ENCODE results near the gene RHAG. TPM values are rescaled to one million over a fixed set of nuclear protein-coding genes. Genes with fewer than 3 reads are reported as not detected.

RHAG gene
- total and polyA plus RNA-seq, 2 experiments from 2014 or later, result not detected

GRCh38 chr6:49564552-49564951 is 72.1 kb downstream of the RHAG start:
- no peaks in the 10 kb centered on the region for H3F3A ChIP-seq (replicated peaks; ENCODE audit: low read depth)
- Mint-ChIP-seq H3K27ac (no peak overlapping the region), H3K4me1 (no peaks in the 10 kb centered on the region), H3K36me3 (ENCODE audit: low read depth) (0 out of 3 replicates have a peak, but pooled peaks cover 8% of the 10 kb centered on the region), H3K9me3 (no peaks in the 10 kb centered on the region; the same call in 1 of the 3 replicates), H3K27me3 (ENCODE audit: insufficient read depth, low read depth, poor library complexity) (peaks cover 6% of the 10 kb centered on the region), H3K4me3 (no peak overlapping the region)
- H3K4me2 ChIP-seq, result no peak overlapping the region
- DNase-seq (ENCODE audit: low spot score) (no peak), ATAC-seq (no peak)
- H3K4me3 ChIP-seq, result no peak overlapping the region
- no peaks in the 10 kb centered on the region for H3K9me2 ChIP-seq (ENCODE audit: insufficient read depth)
- H3K27ac ChIP-seq (ENCODE audit: low read depth), result no peak overlapping the region
- TF ChIP-seq JUNB (IDR thresholded peaks at IDR 0.05; ENCODE audit: unreplicated experiment), result no peak
- TF ChIP-seq, protein P1, sequence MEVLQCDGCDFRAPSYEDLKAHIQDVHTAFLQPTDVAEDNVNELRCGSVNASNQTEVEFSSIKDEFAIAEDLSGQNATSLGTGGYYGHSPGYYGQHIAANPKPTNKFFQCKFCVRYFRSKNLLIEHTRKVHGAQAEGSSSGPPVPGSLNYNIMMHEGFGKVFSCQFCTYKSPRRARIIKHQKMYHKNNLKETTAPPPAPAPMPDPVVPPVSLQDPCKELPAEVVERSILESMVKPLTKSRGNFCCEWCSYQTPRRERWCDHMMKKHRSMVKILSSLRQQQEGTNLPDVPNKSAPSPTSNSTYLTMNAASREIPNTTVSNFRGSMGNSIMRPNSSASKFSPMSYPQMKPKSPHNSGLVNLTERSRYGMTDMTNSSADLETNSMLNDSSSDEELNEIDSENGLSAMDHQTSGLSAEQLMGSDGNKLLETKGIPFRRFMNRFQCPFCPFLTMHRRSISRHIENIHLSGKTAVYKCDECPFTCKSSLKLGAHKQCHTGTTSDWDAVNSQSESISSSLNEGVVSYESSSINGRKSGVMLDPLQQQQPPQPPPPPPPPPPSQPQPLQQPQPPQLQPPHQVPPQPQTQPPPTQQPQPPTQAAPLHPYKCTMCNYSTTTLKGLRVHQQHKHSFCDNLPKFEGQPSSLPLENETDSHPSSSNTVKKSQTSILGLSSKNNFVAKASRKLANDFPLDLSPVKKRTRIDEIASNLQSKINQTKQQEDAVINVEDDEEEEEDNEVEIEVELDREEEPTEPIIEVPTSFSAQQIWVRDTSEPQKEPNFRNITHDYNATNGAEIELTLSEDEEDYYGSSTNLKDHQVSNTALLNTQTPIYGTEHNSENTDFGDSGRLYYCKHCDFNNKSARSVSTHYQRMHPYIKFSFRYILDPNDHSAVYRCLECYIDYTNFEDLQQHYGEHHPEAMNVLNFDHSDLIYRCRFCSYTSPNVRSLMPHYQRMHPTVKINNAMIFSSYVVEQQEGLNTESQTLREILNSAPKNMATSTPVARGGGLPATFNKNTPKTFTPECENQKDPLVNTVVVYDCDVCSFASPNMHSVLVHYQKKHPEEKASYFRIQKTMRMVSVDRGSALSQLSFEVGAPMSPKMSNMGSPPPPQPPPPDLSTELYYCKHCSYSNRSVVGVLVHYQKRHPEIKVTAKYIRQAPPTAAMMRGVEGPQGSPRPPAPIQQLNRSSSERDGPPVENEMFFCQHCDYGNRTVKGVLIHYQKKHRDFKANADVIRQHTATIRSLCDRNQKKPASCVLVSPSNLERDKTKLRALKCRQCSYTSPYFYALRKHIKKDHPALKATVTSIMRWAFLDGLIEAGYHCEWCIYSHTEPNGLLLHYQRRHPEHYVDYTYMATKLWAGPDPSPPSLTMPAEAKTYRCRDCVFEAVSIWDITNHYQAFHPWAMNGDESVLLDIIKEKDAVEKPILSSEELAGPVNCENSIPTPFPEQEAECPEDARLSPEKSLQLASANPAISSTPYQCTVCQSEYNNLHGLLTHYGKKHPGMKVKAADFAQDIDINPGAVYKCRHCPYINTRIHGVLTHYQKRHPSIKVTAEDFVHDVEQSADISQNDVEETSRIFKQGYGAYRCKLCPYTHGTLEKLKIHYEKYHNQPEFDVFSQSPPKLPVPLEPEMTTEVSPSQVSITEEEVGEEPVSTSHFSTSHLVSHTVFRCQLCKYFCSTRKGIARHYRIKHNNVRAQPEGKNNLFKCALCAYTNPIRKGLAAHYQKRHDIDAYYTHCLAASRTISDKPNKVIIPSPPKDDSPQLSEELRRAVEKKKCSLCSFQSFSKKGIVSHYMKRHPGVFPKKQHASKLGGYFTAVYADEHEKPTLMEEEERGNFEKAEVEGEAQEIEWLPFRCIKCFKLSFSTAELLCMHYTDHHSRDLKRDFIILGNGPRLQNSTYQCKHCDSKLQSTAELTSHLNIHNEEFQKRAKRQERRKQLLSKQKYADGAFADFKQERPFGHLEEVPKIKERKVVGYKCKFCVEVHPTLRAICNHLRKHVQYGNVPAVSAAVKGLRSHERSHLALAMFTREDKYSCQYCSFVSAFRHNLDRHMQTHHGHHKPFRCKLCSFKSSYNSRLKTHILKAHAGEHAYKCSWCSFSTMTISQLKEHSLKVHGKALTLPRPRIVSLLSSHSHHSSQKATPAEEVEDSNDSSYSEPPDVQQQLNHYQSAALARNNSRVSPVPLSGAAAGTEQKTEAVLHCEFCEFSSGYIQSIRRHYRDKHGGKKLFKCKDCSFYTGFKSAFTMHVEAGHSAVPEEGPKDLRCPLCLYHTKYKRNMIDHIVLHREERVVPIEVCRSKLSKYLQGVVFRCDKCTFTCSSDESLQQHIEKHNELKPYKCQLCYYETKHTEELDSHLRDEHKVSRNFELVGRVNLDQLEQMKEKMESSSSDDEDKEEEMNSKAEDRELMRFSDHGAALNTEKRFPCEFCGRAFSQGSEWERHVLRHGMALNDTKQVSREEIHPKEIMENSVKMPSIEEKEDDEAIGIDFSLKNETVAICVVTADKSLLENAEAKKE (CRISPR knock-in tag; IDR thresholded peaks at IDR 0.05), result no peak
- TF ChIP-seq ZNF331 (CRISPR knock-in tag; IDR thresholded peaks at IDR 0.05; ENCODE audit: low read depth), result no peak
- no peak for TF ChIP-seq STAT1 (IDR thresholded peaks at IDR 0.05; ENCODE audit: unreplicated experiment)
- no peak for TF ChIP-seq REST (IDR thresholded peaks at IDR 0.05; ENCODE audit: unreplicated experiment)
- TF ChIP-seq CTCF (conservative IDR thresholded peaks at IDR 0.05; ENCODE audit: low read depth in 2 of 2), result no peak
- no peak for TF ChIP-seq NANOG (IDR thresholded peaks at IDR 0.05; ENCODE audit: borderline replicate concordance)
- TF ChIP-seq ZNF114 (CRISPR knock-in tag; IDR thresholded peaks at IDR 0.05), result no peak
- no peak for TF ChIP-seq ETS1 (IDR thresholded peaks at IDR 0.05)
- H4K20me1 ChIP-seq (replicated peaks; ENCODE audit: insufficient read depth), result peaks cover 4% of the 10 kb centered on the region
- H3K79me2 ChIP-seq (replicated peaks; ENCODE audit: insufficient read depth), result no peaks in the 10 kb centered on the region
- peaks cover 21% of the 10 kb centered on the region for H3K27me3 ChIP-seq (ENCODE audit: insufficient read depth)
- H3K4me1 ChIP-seq (ENCODE audit: insufficient read depth), result no peaks in the 10 kb centered on the region
- H3K36me3 ChIP-seq (ENCODE audit: insufficient read depth), result no peaks in the 10 kb centered on the region
- H2AFZ ChIP-seq, result no peak overlapping the region

Measured in GM23338 (cell line).